Glomerular endothelial cell (primary cell): ENCODE results near the gene GALNT12. TPM values are rescaled to one million over a fixed set of nuclear protein-coding genes. Genes with fewer than 3 reads are reported as not detected.

ENCODE experiments used
- DNase-seq: peaks from one replicate; pipeline ENCODE4 v3.0.0-alpha.2; 2011; ENCODE audit warnings: low read depth, low spot score; ENCODE audit errors: extremely low read depth
- total RNA-seq: library from RNA; depleted of rRNA; stranded (reverse); fragments of >200 nt; gene quantifications from 2 replicates; pipeline ENCODE4 v1.2.3, GENCODE V29; 2015

GALNT12 gene
- total RNA-seq, 1 donor from 2014 or later: 0.99 TPM

- no peak for DNase-seq
Measured at GRCh38 chr9:98801561-98801960, 5.9 kb upstream of the GALNT12 start.

- DNase-seq: no peak
Measured at GRCh38 chr9:98801969-98802371, 5.5 kb upstream of the GALNT12 start.

- DNase-seq: no peak
Measured at GRCh38 chr9:98804083-98804482, 3.4 kb upstream of the GALNT12 start.

GRCh38 chr9:98805506-98806272, 1.8 kb upstream of the GALNT12 start:
- DNase-seq: no peak

GRCh38 chr9:98806394-98807035, 955 bp upstream of the GALNT12 start:
- no peak for DNase-seq

- no peak for DNase-seq
Measured at GRCh38 chr9:98807814-98808195, 335 bp downstream of the GALNT12 start.

- no peak for DNase-seq
Measured at GRCh38 chr9:98808411-98808815, 943 bp downstream of the GALNT12 start.

GRCh38 chr9:98808875-98809274, 1.4 kb downstream of the GALNT12 start:
- DNase-seq: no peak

GRCh38 chr9:98809311-98810101, 2.0 kb downstream of the GALNT12 start:
- DNase-seq: no peak

GRCh38 chr9:98810102-98810842, 2.8 kb downstream of the GALNT12 start:
- DNase-seq: no peak

- no peak for DNase-seq
Measured at GRCh38 chr9:98811051-98811650, 3.7 kb downstream of the GALNT12 start.

GRCh38 chr9:98815391-98815951, 8.0 kb downstream of the GALNT12 start:
- DNase-seq: no peak

- DNase-seq: no peak
Measured at GRCh38 chr9:98818764-98819163, 11.3 kb downstream of the GALNT12 start.

GRCh38 chr9:98819231-98819630, 11.8 kb downstream of the GALNT12 start:
- no peak for DNase-seq

GRCh38 chr9:98821831-98822230, 14.4 kb downstream of the GALNT12 start:
- DNase-seq: no peak

- DNase-seq: no peak
Measured at GRCh38 chr9:98822661-98823060, 15.2 kb downstream of the GALNT12 start.

GRCh38 chr9:98823666-98824334, 16.3 kb downstream of the GALNT12 start:
- DNase-seq: no peak

- DNase-seq: no peak
Measured at GRCh38 chr9:98825414-98825813, 17.9 kb downstream of the GALNT12 start.

- DNase-seq: no peak
Measured at GRCh38 chr9:98826716-98827115, 19.2 kb downstream of the GALNT12 start.

- DNase-seq: no peak
Measured at GRCh38 chr9:98829766-98830165, 22.3 kb downstream of the GALNT12 start.
